ENCODE results near the gene F11R. TPM values are rescaled to one million over a fixed set of nuclear protein-coding genes. Genes with fewer than 3 reads are reported as not detected.

Gene F11R
- total RNA-seq, 4 donors from 2014 or later, result 31.7 to 52.8 (median 44.4) TPM

Small RNAs within 50 kb of the gene (small RNA-seq; reads per million reads assigned to genes)
- not detected for gene AL591806.2

Other genes with a start within 250 kb of the F11R start
- gene LY9, start 225.0 kb downstream of the F11R start, total RNA-seq, result 1 to 10 TPM in 3 of 4 donors, under 1 TPM in 1; 0.95 to 3.2 (median 1.4) TPM
- 10 to 100 TPM in 1 of 4 donors, 1 to 10 TPM in 1, under 1 TPM in 2; 0.84 to 10.3 (median 3.0) TPM for gene CD244, start 158.3 kb downstream of the F11R start, total RNA-seq
- gene ITLN1, start 136.0 kb downstream of the F11R start, total RNA-seq, result 1,000 to 10,000 TPM in 3 of 4 donors, 100 to 1,000 TPM in 1; 105 to 7,953 (median 2,405) TPM
- 10 to 100 TPM in 2 of 4 donors, 1 to 10 TPM in 1, not detected in 1; 6.4 to 58.9 (median 30.3) TPM for gene ITLN2, start 66.3 kb downstream of the F11R start, total RNA-seq
- 10 to 100 TPM; 26.0 to 43.1 (median 30.5) TPM for gene TSTD1, start 17.8 kb upstream of the F11R start, total RNA-seq
- 10 to 100 TPM; 44.8 to 87.5 (median 61.4) TPM for gene USF1, start 24.8 kb upstream of the F11R start, total RNA-seq
- gene ARHGAP30, start 48.7 kb upstream of the F11R start, total RNA-seq, result 10 to 100 TPM in 3 of 4 donors, 1 to 10 TPM in 1; 9.8 to 32.3 (median 24.7) TPM
- gene NECTIN4, start 68.4 kb upstream of the F11R start, total RNA-seq, result under 1 TPM in 1 of 4 donors, not detected in 3; 0.72 TPM
- 1 to 10 TPM in 2 of 4 donors, under 1 TPM in 1, not detected in 1; 0.60 to 2.2 (median 1.5) TPM for gene KLHDC9, start 77.2 kb upstream of the F11R start, total RNA-seq
- gene PFDN2, start 96.9 kb upstream of the F11R start, total RNA-seq, result 10 to 100 TPM; 30.6 to 90.1 (median 50.0) TPM
- gene NIT1, start 97.0 kb upstream of the F11R start, total RNA-seq, result 100 to 1,000 TPM in 1 of 4 donors, 10 to 100 TPM in 3; 28.1 to 122 (median 33.4) TPM
- 10 to 100 TPM; 32.0 to 54.8 (median 43.1) TPM for gene DEDD, start 111.5 kb upstream of the F11R start, total RNA-seq
- gene UFC1, start 132.8 kb upstream of the F11R start, total RNA-seq, result 10 to 100 TPM; 73.6 to 96.7 (median 78.4) TPM
- gene USP21, start 138.3 kb upstream of the F11R start, total RNA-seq, result 10 to 100 TPM in 3 of 4 donors, 1 to 10 TPM in 1; 7.8 to 19.5 (median 12.7) TPM
- 10 to 100 TPM; 12.5 to 28.4 (median 13.8) TPM for gene PPOX, start 145.3 kb upstream of the F11R start, total RNA-seq
- gene B4GALT3, start 156.4 kb upstream of the F11R start, total RNA-seq, result 10 to 100 TPM; 20.6 to 50.7 (median 37.1) TPM
- gene ADAMTS4, start 177.9 kb upstream of the F11R start, total RNA-seq, result 100 to 1,000 TPM in 2 of 4 donors, 10 to 100 TPM in 2; 38.5 to 238 (median 121) TPM
- gene NDUFS2, start 181.2 kb upstream of the F11R start, total RNA-seq, result 100 to 1,000 TPM in 3 of 4 donors, 10 to 100 TPM in 1; 89.4 to 136 (median 122) TPM
- 100 to 1,000 TPM in 3 of 4 donors, 10 to 100 TPM in 1; 96.3 to 346 (median 179) TPM for gene FCER1G, start 194.1 kb upstream of the F11R start, total RNA-seq
- not detected for gene APOA2, start 202.5 kb upstream of the F11R start, total RNA-seq
- 10 to 100 TPM in 3 of 4 donors, 1 to 10 TPM in 1; 9.6 to 15.4 (median 13.4) TPM for gene TOMM40L, start 204.9 kb upstream of the F11R start, total RNA-seq
- not detected for gene NR1I3, start 217.1 kb upstream of the F11R start, total RNA-seq
- gene PCP4L1, start 237.6 kb upstream of the F11R start, total RNA-seq, result under 1 TPM in 2 of 4 donors, not detected in 2; 0.56 to 0.63 TPM

All from omental fat pad (tissue), 4 donors.